ENCODE measurements around the gene RNASEH1. TPM values are rescaled to one million over a fixed set of nuclear protein-coding genes. Genes with fewer than 3 reads are reported as not detected.
"Not testable (repeated sequence)": the region's sequence is repeated elsewhere in the genome, so short reads cannot be mapped to it uniquely, and the experiment has no call there.

RNASEH1 gene
- total and polyA plus RNA-seq, 2 of the 4 experiments (the other 2 are of a cell fraction): 23.5 to 23.7 TPM

DNA sequence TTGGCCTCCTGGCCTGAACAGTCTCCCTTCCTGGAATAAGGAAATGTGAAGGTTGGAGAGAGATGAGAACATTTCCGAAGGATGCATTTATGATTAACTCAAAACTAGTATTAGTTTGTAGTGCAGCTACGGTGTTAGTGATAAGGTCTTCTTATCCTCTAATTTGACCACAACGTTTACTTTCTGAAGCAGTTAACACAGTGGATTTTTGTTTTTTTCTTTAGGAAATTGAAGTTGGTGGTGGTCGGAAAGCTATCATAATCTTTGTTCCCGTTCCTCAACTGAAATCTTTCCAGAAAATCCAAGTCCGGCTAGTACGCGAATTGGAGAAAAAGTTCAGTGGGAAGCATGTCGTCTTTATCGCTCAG is 18.1 kb upstream of the RNASEH1 start:
- H3K9me3 ChIP-seq (ENCODE audit: control insufficient read depth, insufficient read depth, low read length); H4K5ac ChIP-seq (ENCODE audit: low read depth, low read length); dilution Hi-C loops (cut with HindIII; ENCODE audit: low sequenced_read_pairs, unreplicated experiment); H2AFZ ChIP-seq (replicated peaks; ENCODE audit: low read length, poor library complexity); BruUV-seq (replicated peaks); H2BK5ac ChIP-seq (ENCODE audit: low read depth, low read length, poor library complexity, severe bottlenecking); CTCF ChIA-PET; H3K27me3 ChIP-seq (ENCODE audit: control insufficient read depth, insufficient read depth, low read length); DNase-seq; intact Hi-C loops (cut with micrococcal nuclease); H4K91ac ChIP-seq (ENCODE audit: insufficient read depth, low read depth, low read length); H3K18ac ChIP-seq (ENCODE audit: low read depth, low read length); H3K4me1 ChIP-seq (ENCODE audit: control insufficient read depth, insufficient read depth, low read length); H2BK120ac ChIP-seq (ENCODE audit: low read depth, low read length); H2BK15ac ChIP-seq (ENCODE audit: low read depth, low read length); H2BK20ac ChIP-seq (ENCODE audit: low read depth, low read length); ATAC-seq (ENCODE audit: low read depth); in situ Hi-C loops (cut with MboI; ENCODE audit: low sequenced_read_pairs); H3K9me1 ChIP-seq (ENCODE audit: insufficient read depth, low read length): not testable (repeated sequence)
- Histone ChIP-seq H2AK5ac (ENCODE audit: low read depth, low read length) (peak overlapping the region; percentile 90; the same call in 1 of the 2 replicates), H3K79me1 (ENCODE audit: low read depth in 1 of 2, low read length in 2 of 2) (peaks cover 12 to 33% of the 10 kb centered on the region in 2 experiments; a peak in 3 of 4 replicates), H3K4ac (ENCODE audit: low read depth, low read length) (peak overlapping the region; percentile 87; the same call in 1 of the 2 replicates), H4K8ac (ENCODE audit: low read depth in 2 of 2, low read length in 2 of 2) (peak overlapping the region; percentile 19 to 53; a peak in 1 of 4 replicates), H3K23ac (ENCODE audit: low read depth, low read length) (peak overlapping the region; percentile 95; the same call in 1 of the 2 replicates), H4K20me1 (ENCODE audit: insufficient read depth, low read length) (peaks cover 54% of the 10 kb centered on the region), H3K36me3 (ENCODE audit: control insufficient read depth, insufficient read depth, low read length) (peaks cover 36% of the 10 kb centered on the region), H3K56ac (ENCODE audit: extremely low read depth, insufficient read depth, low read length) (peak overlapping the region; percentile 62; the same call in 1 of the 2 replicates), H3K4me3 (ENCODE audit: insufficient read depth, low read depth, low read length) (peak overlapping the region; percentile 98), H3K9ac (ENCODE audit: low read depth, low read length) (peak overlapping the region; percentile 97), H2AK9ac (replicated peaks; ENCODE audit: low read depth, low read length, poor library complexity) (peak overlapping the region; percentile 99), H3K27ac (ENCODE audit: insufficient read depth, low read length) (peak overlapping the region; percentile 77), H3K4me2 (ENCODE audit: low read depth, low read length) (peak overlapping the region; percentile 82), H3K14ac (replicated peaks; ENCODE audit: low read depth, low read length) (peak overlapping the region; percentile 94; the same call in 1 of the 2 replicates)
- POLR2A ChIA-PET (ENCODE audit: unreplicated experiment): interaction anchor here (0.9 kb wide), 1 partner anchor 8 kb away, joined by 3 read pairs; no protein-coding TSS in a partner anchor
- 100% methylated on average over 2 of the region's 10 CpGs; no CpG with 5 or more reads in 1 of the 2 experiments for WGBS, 2 experiments (ENCODE audit: extremely low coverage in 2 of 2, insufficient read length in 1 of 2)
